GM20000 (cell line): ENCODE measurements around the gene ARPC2.

Experiments used
- DNase-seq: peaks from one replicate; pipeline ENCODE4 v3.0.0; 2012; ENCODE audit warnings: low spot score
- TF ChIP-seq, protein P1 (sequence below): IDR thresholded peaks from 2 replicates; pipeline ENCODE4 v1.5.1; 2012; ENCODE audit warnings: mild to moderate bottlenecking, control low read depth; ENCODE audit errors: extremely low read depth, missing control alignments

ARPC2 gene

DNA sequence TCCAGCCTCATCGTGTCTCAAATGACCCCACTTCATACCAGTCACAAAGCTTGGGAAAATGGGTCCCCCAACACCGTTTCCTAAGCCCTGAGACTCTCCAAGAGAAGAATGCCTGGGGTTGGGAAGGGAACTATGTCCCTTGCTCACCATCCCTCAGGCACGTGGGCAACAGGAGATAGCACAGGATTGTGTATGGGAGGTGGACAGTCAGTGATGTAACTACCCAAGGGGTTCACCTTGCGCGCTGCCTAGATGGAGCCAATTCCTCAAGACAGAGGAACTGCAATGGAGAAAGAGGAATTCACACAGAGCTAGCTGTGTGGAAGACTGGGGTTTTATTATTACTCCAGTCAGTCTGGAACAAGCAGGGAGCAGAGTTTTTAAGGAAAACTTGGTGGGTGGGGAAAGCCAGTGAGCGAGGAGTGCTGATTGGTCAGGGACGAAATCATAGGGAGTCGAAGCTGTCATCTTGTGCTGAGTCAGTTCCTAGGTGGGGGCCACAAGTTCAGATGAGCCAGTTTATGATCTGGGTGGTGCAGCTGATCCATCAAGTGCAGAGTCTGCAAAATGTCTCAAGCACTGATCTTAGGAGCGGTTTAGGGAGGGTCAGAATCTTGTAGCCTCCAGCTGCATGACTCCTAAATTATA, 36.4 kb upstream of the ARPC2 start:
- DNase-seq: no peak
- TF ChIP-seq, protein P1, sequence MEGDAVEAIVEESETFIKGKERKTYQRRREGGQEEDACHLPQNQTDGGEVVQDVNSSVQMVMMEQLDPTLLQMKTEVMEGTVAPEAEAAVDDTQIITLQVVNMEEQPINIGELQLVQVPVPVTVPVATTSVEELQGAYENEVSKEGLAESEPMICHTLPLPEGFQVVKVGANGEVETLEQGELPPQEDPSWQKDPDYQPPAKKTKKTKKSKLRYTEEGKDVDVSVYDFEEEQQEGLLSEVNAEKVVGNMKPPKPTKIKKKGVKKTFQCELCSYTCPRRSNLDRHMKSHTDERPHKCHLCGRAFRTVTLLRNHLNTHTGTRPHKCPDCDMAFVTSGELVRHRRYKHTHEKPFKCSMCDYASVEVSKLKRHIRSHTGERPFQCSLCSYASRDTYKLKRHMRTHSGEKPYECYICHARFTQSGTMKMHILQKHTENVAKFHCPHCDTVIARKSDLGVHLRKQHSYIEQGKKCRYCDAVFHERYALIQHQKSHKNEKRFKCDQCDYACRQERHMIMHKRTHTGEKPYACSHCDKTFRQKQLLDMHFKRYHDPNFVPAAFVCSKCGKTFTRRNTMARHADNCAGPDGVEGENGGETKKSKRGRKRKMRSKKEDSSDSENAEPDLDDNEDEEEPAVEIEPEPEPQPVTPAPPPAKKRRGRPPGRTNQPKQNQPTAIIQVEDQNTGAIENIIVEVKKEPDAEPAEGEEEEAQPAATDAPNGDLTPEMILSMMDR: no peak

DNA sequence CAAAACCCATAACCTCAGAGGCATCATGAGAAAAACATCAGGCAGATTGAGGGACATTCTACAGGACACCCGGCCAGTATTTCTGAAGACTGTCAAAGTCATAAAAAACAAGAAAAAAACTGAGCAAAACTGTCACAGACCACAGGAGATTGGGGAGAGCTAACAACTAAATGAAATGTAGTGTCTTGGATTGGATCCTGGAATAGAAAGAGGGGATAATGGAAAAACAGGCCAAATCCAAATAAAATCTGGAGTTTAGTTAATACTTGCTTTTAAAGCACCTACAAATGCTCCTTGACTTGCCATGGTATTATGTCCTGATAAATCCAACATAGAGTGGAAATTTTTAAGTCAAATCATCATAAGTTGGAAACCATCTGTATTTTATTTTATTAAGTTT, 32.7 kb upstream of the ARPC2 start:
- no peak for DNase-seq
- TF ChIP-seq, protein P1: no peak

DNA sequence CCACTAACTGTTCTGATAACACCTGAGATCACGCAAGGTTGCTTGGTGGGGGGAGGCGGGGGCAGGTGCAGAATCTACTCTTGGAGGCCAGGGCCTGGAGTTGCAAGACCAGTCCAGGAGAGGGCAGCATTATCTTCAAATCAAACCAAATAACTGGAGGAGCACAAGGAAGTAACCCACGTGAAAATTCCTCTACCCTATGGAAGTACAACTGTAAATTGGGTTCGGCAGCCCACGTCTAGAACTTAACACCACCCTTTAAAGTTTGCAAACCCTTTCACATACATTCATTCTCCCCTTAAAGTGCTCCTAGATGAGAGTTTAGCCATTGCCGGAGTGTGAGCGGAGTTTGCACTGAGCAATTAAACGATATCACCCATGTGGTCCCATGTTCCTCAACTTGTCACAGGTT, 30.6 kb upstream of the ARPC2 start:
- TF ChIP-seq, protein P1: peak; percentile 81
- peak; percentile 73 for DNase-seq

DNA sequence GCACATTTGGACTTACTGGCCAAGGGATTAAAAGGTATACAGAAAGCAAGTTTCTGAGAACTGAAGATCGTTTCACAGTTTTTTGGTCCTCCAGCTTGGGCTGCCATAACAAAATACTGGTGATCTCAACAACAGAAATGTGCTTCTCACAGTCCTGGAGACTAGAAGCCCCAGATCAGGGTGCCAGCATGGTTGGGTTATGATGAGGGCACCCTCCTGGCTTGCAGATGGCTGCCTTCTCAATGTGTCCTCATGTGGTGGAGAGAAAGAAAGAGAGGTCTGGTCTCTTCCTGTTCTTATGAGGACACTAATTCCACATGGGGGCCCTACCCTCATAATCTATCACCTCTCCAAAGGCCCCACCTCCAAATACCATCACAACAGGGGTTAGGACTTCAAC, 30.1 kb upstream of the ARPC2 start:
- TF ChIP-seq, protein P1: no peak
- no peak for DNase-seq

DNA sequence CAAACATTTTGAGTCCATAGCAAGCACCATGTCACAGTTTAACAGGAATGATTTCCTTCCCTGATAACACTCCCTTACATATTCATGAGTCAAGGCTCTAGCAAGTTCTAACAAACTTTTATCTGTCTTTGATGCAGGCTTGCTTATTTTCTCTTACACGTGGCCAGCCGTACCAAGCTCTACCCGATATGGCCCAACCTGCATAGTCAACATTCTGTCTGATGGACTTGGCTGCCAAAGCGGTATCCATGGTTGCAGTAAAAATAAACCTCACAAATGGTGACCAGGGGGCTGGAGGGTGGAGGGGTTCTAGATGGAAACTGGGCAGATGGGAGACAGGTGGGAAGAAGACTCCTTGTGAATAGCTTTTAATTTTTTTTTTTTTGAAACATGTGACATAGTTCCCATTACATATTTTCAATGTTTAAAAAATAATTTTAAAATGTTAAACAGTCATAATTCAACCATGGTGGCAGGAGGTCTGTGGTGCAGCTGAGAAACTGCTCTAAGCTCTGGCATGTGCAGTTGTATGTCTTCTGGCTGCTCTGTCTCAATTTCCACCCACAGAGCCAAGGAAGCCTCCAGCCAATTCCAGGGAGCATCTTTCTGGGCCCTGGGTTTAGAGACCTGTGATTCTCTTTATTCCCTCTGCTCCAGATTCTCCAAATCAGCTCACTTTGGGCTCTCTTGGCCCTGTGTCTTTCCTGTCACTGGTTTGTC, 29.5 kb upstream of the ARPC2 start:
- DNase-seq: no peak
- TF ChIP-seq, protein P1: no peak

DNA sequence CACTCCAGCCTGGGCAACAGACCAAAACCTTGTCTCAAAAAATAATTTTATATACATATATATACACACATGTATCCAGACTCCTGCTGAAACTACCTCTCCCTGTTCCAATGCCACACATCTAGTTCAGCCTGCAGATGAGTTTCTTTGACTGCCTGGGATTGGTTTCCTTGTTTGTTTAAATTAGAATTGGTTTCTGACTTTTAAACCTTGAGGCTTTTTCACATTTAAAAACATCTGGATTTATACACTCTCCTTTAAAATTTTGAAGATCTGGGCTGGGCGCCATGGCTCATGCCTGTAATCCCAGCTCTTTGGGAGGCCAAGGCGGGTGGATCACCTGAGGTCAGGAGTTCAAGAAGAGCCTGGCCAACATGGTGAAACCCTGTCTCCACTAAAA, 28.5 kb upstream of the ARPC2 start:
- TF ChIP-seq, protein P1: no peak
- DNase-seq: no peak

DNA sequence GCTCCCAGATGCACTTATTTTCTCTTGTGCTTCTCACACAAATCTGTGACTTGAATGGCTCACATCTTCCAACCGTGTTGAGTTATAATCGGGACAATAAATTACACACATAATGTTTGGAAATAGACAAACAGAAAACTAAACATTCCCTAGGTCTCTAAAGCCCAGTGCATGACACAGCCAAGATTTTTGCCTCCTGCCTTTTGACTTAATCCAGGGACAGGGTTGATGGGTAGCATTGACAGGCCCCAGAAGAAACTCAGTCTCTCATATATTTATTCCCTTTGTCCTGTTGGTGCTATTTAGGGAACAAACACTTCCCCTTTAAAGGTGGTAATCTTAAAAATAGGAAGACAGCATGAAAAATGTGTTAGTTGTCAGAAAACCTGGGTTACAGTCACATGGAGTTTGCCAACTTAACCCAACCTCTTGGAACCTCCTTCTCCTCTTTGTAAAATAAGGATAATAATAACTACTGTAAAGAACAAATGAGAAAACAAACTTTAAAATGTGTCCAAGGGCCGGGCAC, 24.0 kb upstream of the ARPC2 start:
- TF ChIP-seq, protein P1: no peak
- DNase-seq: no peak
